Vagina (tissue), 2 donors: ENCODE measurements around the gene BRAP. TPM values are rescaled to one million over a fixed set of nuclear protein-coding genes. Genes with fewer than 3 reads are reported as not detected.

Experiments
- DNase-seq, 2 donors: peaks; one replicate each; pipeline ENCODE4 v3.0.0-alpha.2; 2017; ENCODE audit errors: extremely low spot score in 2 of 2
- H3K27ac ChIP-seq: fragments of 200-600 bp; sonication (generic); one replicate; pipeline ENCODE4 v1.5.1; 2019
- H3K27me3 ChIP-seq: fragments of 200-600 bp; sonication (generic); one replicate; pipeline ENCODE4 v1.5.1; 2019
- H3K36me3 ChIP-seq, 2 donors: fragments of 200-600 bp; sonication (generic); one replicate each; pipeline ENCODE4 v1.5.1; 2017 to 2019
- H3K4me1 ChIP-seq: fragments of 200-600 bp; sonication (generic); one replicate; pipeline ENCODE4 v1.5.1; 2019
- H3K4me3 ChIP-seq, 2 donors: fragments of 200-600 bp; sonication (generic); 1 replicate in 1 of 2; 2 replicates in 1 of 2; pipeline ENCODE4 v1.5.1; 2016 to 2019
- H3K9me3 ChIP-seq: fragments of 200-600 bp; sonication (generic); one replicate; pipeline ENCODE4 v1.5.1; 2019
- CTCF ChIP-seq, 3 experiments: fragments of 450-650 bp in 2 of 3; fragments of 200-600 bp in 1 of 3; sonication (generic) in 1 of 3; IDR thresholded peaks; one replicate each; pipeline ENCODE4 v1.5.1; 2017 to 2019; ENCODE audit warnings: antibody characterized with exemption in 3 of 3, mild to moderate bottlenecking in 2 of 3, moderate library complexity in 2 of 3
- POLR2A ChIP-seq, 2 donors: fragments of 450-650 bp; IDR thresholded peaks; one replicate each; pipeline ENCODE4 v1.6.1; 2017; ENCODE audit warnings: antibody characterized with exemption in 2 of 2, mild to moderate bottlenecking in 2 of 2, moderate library complexity in 2 of 2
- POLR2AphosphoS5 ChIP-seq, 2 donors: sonication (generic); formaldehyde crosslinking; IDR thresholded peaks; one replicate each; pipeline ENCODE4 v1.9.0; 2017; ENCODE audit warnings: antibody characterized with exemption in 2 of 2, mild to moderate bottlenecking in 2 of 2, low read depth in 1 of 2; ENCODE audit not compliant: insufficient read depth in 1 of 2
- intact Hi-C: fragments of 100-400 bp; cut with DNase I; formaldehyde crosslinking; loops from one replicate; pipeline ENCODE4 v1.15.1; 2023
- total RNA-seq: library from RNA; depleted of rRNA; stranded (reverse); fragments of >200 nt; gene quantifications from one replicate; pipeline ENCODE4 v1.2.3, GENCODE V29; 2016

BRAP gene
- total RNA-seq, 1 donor from 2014 or later: 14.0 TPM

GRCh38 chr12:111693818-111694217, 8.1 kb upstream of the BRAP start:
- intact Hi-C loops: no loop called here
- Histone ChIP-seq H3K36me3 (peaks cover 0 to 36% of the 10 kb centered on the region in 2 donors), H3K9me3 (no peaks in the 10 kb centered on the region), H3K4me3 (no peak overlapping the region), H3K4me1 (no peaks in the 10 kb centered on the region), H3K27me3 (no peaks in the 10 kb centered on the region), H3K27ac (no peak overlapping the region)
- no peak for DNase-seq
- TF ChIP-seq POLR2A (IDR thresholded peaks at IDR 0.05) (no peak), POLR2AphosphoS5 (IDR thresholded peaks at IDR 0.05; ENCODE audit: insufficient read depth in 1 of 2, low read depth in 1 of 2) (no peak), CTCF (IDR thresholded peaks at IDR 0.05) (no peak)

GRCh38 chr12:111692575-111693210, 6.9 kb upstream of the BRAP start:
- TF ChIP-seq POLR2A (IDR thresholded peaks at IDR 0.05) (no peak), CTCF (IDR thresholded peaks at IDR 0.05) (no peak), POLR2AphosphoS5 (IDR thresholded peaks at IDR 0.05; ENCODE audit: insufficient read depth in 1 of 2, low read depth in 1 of 2) (no peak)
- Histone ChIP-seq H3K36me3 (peaks cover 0 to 32% of the 10 kb centered on the region in 2 donors), H3K4me3 (no peak overlapping the region), H3K27ac (no peak overlapping the region), H3K4me1 (no peaks in the 10 kb centered on the region), H3K27me3 (no peaks in the 10 kb centered on the region), H3K9me3 (no peaks in the 10 kb centered on the region)
- intact Hi-C loops: no loop called here
- no peak for DNase-seq

DNA sequence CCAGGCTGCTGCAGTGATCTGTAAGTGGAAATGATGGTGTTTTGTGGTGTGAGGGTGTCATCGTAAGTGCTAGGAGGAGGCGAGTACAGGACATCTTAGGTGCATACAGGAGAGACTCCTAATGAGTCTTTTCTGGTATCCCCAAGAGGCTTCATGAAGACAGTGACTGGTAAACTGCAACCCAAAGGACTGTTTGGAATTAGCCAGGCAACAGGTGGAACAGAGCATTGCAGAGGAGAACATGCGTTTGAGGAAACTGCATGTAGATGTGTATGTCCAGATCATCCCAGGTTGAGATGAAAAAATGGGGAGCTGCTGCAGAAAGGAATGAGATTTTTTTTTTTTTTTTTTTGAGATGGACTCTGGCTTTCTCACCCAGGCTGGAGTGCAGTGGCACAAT, 5.5 kb upstream of the BRAP start:
- peaks cover 11% of the 10 kb centered on the region for H3K4me1 ChIP-seq
- no peaks in the 10 kb centered on the region for H3K27me3 ChIP-seq
- no peaks in the 10 kb centered on the region for H3K9me3 ChIP-seq
- no peak for DNase-seq
- TF ChIP-seq POLR2A (IDR thresholded peaks at IDR 0.05) (no peak), POLR2AphosphoS5 (IDR thresholded peaks at IDR 0.05; ENCODE audit: insufficient read depth in 1 of 2, low read depth in 1 of 2) (no peak), CTCF (IDR thresholded peaks at IDR 0.05) (no peak)
- no peak overlapping the region for H3K27ac ChIP-seq
- intact Hi-C loops: no loop called here
- H3K4me3 ChIP-seq: no peak overlapping the region
- peaks cover 0 to 32% of the 10 kb centered on the region in 2 donors for H3K36me3 ChIP-seq

GRCh38 chr12:111687952-111688351, 2.2 kb upstream of the BRAP start:
- Histone ChIP-seq H3K27ac (no peak overlapping the region), H3K4me3 (no peak overlapping the region), H3K9me3 (no peaks in the 10 kb centered on the region), H3K27me3 (no peaks in the 10 kb centered on the region), H3K4me1 (peaks cover 36% of the 10 kb centered on the region), H3K36me3 (peaks cover 0 to 3% of the 10 kb centered on the region in 2 donors)
- no peak for DNase-seq
- intact Hi-C loops: loop anchor here (10.0 kb wide), 1 partner anchor 293 kb away; no protein-coding TSS in a partner anchor
- no peak for TF ChIP-seq POLR2A (IDR thresholded peaks at IDR 0.05)
- no peak for TF ChIP-seq CTCF (IDR thresholded peaks at IDR 0.05)
- no peak for TF ChIP-seq POLR2AphosphoS5 (IDR thresholded peaks at IDR 0.05; ENCODE audit: insufficient read depth in 1 of 2, low read depth in 1 of 2)

- Histone ChIP-seq H3K9me3 (no peaks in the 10 kb centered on the region), H3K36me3 (no peaks in the 10 kb centered on the region), H3K4me3 (no peak overlapping the region), H3K27ac (no peak overlapping the region), H3K27me3 (no peaks in the 10 kb centered on the region), H3K4me1 (peaks cover 36% of the 10 kb centered on the region)
- TF ChIP-seq CTCF (IDR thresholded peaks at IDR 0.05): no peak
- TF ChIP-seq POLR2AphosphoS5 (IDR thresholded peaks at IDR 0.05; ENCODE audit: insufficient read depth in 1 of 2, low read depth in 1 of 2): no peak
- no peak for TF ChIP-seq POLR2A (IDR thresholded peaks at IDR 0.05)
- intact Hi-C loops: loop anchor here (10.0 kb wide), 1 partner anchor 292 kb away; no protein-coding TSS in a partner anchor
- DNase-seq: no peak
Observed at GRCh38 chr12:111687255-111687654, 1.5 kb upstream of the BRAP start.
